ENCODE data around the gene ENO3.

DNA sequence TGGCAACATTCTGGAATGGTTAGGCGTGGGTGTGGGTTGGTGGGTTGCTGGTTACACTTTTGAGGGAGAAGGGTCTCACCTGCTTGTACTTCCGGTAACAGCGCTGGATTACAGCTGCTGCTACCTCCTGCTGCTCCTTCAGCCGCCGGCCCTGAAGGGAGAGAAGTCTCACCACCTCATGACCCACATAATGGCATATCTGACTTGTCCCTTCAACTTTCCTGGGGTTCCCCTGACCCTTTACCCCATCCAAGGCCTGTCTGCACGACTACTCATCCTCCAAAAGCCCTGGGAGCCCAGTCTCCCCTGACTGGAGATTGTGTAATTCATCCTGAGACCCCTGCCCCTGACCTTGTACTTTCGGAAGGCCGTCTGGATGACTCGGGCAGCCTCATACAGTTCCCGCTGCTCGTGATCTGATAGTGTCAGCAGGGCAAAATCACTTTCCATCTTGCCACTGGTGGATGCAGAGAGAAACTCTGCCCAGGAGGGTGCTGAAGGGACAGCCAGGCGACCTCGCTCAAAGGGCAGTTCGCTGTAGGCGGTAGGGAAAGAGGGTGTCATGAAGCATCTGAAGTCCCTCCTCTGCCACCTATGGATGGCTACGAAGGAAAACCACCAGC is 18.7 kb downstream of the ENO3 start:
- TF ChIP-seq, protein P1, sequence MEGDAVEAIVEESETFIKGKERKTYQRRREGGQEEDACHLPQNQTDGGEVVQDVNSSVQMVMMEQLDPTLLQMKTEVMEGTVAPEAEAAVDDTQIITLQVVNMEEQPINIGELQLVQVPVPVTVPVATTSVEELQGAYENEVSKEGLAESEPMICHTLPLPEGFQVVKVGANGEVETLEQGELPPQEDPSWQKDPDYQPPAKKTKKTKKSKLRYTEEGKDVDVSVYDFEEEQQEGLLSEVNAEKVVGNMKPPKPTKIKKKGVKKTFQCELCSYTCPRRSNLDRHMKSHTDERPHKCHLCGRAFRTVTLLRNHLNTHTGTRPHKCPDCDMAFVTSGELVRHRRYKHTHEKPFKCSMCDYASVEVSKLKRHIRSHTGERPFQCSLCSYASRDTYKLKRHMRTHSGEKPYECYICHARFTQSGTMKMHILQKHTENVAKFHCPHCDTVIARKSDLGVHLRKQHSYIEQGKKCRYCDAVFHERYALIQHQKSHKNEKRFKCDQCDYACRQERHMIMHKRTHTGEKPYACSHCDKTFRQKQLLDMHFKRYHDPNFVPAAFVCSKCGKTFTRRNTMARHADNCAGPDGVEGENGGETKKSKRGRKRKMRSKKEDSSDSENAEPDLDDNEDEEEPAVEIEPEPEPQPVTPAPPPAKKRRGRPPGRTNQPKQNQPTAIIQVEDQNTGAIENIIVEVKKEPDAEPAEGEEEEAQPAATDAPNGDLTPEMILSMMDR (IDR thresholded peaks at IDR 0.05): no peak
- TF ChIP-seq POLR2A (IDR thresholded peaks at IDR 0.05): no peak

Measured in thyroid gland (tissue), 4 donors.